T-helper 1 cell (primary cell): Measurements from ENCODE around the gene LRCH2.
"Not testable (repeated sequence)": the region's sequence is repeated elsewhere in the genome, so short reads cannot be mapped to it uniquely, and the experiment has no call there.

Experiments
- DNase-seq, 5 donors: peaks; one replicate each; pipeline ENCODE4 v3.0.0-alpha.2; 2012 to 2020
- total RNA-seq, 4 donors: gene quantifications; one replicate each; lab custom pipeline; 2026; lab: John Stamatoyannopoulos, UW

Gene LRCH2
- 0 reads per million in 4 donors for total RNA-seq

DNA sequence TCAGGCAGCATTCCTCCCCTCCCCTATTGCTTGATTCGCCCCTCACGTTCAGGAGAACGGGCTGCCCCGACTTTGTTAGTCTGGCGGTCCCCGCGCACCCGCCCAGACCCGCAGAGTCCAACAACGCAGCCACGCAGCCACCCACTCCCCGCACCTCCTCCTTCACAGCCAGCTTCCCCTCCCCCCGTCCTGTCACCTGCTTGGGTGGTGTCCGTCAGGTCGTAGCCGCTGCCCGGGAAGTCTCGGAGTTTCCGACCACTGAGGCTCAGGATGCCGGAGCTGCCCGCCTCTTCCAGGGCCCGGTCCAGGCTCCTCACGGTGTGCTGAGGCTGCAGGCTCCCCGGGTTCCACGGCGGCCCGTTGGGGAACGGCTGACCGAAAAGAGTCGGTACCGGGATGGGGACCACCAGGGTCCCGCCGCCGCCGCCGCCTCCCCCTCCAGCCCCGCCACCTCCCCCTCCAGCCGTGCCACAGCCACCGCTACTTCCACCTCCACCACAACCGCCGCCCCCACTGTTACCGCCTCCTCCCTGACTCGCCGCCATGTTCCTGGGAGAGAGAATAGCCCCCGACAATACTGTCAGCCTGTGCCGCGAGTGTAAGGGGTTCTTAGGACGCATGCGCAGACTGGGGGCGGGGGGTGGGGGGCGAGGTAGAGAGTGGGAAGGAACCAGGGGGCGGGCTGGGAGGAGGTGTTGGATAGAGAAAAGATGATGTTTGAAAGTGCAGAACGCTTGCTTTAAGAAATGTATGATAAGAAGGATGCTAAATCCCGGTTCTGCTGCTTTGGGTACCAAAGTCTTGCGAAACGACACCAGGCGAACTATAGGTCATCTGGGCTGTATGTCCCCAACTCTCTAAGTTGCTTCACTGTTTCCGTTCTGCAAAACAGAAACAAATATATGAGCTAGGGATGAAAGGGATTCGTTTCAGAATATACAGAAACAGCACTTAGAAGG lies at the start of gene LRCH2:
Gene LRCH2, minus strand, starts transcription at position 600 of the 959 bp plus-strand sequence. Its CDS starts 55 bp downstream, at position 545.
- DNase-seq = no peak

DNA sequence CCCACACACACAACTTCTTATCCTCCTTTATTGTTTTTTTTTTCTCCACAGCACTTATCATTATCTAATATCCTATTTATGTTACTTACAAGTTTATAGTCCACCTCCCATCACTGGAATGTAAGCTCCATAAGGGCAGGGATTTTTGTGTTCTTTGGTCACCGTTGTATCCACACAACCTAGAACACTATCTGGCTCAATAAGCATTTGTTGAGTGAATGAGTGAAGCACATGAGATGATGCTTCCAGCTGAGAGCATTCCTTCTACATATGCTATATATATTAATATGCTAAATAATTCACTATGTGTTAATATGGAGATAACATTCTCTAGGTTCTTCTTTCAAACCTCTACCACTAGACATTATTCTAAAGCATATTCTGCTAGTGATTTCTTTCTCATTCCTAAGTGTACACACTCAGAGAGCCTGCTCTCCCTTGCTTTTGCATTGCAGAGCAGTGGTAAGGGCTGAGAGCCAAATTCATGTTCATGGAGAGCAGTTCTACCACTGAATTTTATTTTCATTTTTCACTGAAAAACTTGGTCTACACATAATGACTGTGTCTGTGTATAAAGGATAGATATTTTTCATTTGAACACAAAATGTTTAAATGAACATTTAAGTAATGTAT lies 35.3 kb upstream of the LRCH2 start:
- DNase-seq = no peak

DNA sequence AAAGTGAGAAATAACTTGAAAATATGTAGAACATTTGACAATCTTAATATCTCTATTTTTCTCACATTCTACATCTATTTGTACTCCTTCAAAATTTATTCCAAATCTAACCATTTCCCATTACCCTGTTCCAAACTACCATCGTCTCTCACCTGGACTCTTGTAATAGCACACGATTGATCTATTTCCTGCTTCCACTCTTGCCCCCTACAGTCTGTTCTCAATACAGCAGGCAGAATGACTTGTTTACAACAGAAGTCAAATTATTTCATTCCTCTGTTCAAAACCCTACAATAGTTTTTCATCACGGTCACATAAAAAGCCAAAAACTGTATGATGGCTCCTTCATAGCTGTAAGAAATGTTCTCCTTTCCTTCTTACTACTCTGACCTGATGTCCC lies 34.5 kb upstream of the LRCH2 start:
- DNase-seq = no peak

DNA sequence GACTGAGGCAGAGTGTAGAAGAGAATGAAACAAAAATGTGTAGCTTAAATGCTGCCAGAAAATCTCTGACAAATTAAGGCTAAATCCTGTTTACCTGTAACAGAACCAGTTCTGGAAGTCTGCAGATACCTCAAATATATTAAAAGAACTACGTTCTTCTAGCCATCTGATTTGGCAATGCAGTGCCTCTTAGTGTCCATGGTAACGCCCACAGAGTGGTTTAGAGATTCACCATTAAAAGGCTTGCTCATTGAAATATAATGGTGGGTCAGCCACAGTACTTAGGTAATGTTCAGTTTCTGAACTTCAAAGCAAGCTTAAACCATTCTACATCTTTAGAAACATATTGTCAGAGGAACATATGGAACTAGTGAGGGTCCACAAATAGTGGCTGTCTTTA lies 32.4 kb upstream of the LRCH2 start:
- no peak for DNase-seq

DNA sequence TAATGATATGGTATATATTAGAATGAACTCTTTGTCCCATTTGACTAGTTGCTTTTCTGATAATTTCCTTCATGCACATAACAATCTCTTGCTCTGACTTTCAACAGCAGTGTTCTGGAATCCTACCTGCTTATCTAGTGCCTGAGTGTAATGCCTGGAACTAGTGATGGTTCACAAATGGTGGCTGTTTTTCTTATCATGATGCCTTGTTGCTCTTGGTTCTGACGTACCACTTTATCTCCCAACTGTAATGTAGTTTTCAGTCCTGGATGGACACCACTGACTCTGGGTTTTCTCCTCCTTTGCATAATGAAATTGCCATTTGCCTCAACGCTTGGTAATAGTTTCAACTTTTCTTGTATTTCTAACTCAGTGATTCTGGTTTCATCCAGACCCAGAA lies 30.1 kb upstream of the LRCH2 start:
- DNase-seq = no peak

- no peak for DNase-seq
These were observed 27.3 kb upstream of the LRCH2 start for GRCh38 chrX:115261148-115261547.

GRCh38 chrX:115260330-115260729 lies 26.4 kb upstream of the LRCH2 start:
- no peak for DNase-seq

DNA sequence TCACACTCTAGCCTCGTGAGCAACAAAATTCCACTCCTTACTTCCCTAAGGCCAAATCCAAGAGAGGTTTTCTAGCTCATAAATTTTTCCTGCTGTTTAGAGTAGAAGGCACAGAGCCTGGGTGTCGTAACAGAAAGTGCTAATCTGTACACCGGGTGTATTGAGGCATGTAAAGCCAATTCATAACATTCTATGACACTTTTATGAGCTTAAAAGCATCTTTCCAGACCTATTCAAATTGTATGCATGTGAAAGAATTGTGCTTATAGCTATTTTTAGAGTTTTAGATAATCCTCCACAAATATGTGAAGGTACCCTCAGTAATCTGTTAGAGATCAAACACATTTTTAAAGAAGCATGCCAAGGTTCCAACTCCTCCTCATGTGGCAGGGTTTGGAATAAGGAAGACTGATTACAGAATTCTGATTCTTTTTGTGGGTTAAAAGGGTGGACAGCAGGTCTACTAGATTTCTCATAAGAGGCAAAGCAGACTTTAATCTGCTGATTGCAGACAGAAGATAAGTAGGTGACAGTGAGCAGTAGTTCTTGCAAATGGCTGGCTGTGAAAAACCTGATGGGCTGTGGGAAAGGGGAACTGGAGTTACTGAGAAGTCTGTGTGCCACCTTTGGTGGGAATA lies 25.5 kb upstream of the LRCH2 start:
- DNase-seq = no peak

GRCh38 chrX:115257711-115258110 lies 23.8 kb upstream of the LRCH2 start:
- DNase-seq = no peak

DNA sequence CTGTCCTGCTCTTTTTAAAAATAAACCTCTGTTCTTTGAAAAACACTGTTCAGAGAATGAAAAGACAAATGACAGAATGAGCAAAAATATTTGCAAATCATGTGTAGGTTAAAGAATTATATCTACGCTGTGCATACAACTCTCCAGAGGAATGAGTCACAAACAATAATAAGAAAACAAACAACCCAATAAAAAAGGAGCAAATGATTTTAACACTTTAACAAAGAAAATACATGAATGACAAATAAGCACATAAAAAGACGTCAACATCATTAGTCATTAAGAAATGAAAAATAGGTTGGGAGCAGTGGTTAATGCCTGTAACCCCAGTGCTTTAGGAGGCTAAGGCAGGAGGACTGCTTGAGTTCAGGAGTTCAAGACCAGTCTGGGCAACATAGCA lies 21.1 kb upstream of the LRCH2 start:
- DNase-seq = no peak

- no peak for DNase-seq
These were observed 17.8 kb upstream of the LRCH2 start for GRCh38 chrX:115251458-115252233.

- DNase-seq = no peak
These were observed 3.2 kb upstream of the LRCH2 start for GRCh38 chrX:115237056-115237455.

DNA sequence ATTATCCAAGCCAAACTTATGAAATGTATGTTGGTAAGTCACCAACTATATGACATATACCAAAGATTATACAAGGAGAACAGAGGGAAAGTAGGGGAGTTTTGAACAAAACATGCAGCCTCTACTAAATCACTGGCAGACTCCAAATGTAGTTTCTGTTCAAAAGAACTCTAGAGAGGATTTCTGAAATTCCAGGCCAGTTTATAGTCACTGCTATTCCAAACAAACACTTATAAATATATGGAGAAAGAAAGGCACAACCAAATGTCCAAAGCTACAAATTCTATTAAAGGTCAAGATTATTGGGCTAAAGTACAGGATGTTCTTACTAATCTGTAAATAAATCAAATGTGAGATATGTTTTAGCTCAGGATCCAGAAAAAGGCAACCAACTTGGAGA lies 2.7 kb upstream of the LRCH2 start:
- DNase-seq = no peak

GRCh38 chrX:115234461-115234860 lies 565 bp upstream of the LRCH2 start:
- DNase-seq = no peak

- no peak for DNase-seq
These were observed 881 bp downstream of the LRCH2 start for GRCh38 chrX:115232933-115233496.

- DNase-seq = no peak
These were observed 4.4 kb downstream of the LRCH2 start for GRCh38 chrX:115229337-115230003.

DNA sequence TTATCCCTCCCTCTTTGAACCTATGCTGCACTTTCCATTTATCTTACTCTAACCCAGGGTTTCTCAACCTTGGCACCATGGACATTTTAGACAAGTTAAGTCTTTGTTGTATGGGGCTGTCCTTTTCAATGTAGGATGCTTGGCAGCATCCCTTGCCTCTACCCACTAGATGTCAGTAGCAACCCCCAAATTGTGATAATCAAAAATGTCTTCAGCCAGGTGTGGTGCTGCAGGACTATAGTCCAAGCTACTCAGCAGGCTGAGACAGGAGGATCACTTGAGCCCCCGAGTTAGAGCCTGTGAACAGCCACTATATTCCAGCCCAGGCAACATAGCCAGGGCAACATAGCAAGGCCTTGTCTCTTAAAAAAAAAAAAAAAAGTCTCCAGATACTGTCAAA lies 7.0 kb downstream of the LRCH2 start:
- DNase-seq = no peak

DNA sequence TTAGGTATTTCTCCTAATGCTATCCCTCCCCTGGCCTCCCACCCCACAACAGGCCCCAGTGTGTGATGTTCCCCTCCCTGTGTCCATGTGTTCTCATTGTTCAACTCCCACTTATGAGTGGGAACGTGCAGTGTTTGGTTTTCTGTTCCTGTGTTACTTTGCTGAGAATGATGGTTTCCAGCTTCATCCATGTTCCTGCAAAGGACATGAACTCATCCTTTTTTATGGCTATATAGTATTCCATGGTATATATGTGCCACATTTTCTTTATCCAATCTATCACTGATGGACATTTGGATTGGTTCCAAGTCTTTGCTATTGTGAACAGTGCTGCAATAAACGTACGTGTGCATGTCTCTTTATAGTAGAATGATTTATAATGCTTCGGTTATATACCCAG lies 16.6 kb downstream of the LRCH2 start:
- not testable (repeated sequence) for DNase-seq

GRCh38 chrX:115214605-115215004 lies 19.3 kb downstream of the LRCH2 start:
- DNase-seq = no peak

DNA sequence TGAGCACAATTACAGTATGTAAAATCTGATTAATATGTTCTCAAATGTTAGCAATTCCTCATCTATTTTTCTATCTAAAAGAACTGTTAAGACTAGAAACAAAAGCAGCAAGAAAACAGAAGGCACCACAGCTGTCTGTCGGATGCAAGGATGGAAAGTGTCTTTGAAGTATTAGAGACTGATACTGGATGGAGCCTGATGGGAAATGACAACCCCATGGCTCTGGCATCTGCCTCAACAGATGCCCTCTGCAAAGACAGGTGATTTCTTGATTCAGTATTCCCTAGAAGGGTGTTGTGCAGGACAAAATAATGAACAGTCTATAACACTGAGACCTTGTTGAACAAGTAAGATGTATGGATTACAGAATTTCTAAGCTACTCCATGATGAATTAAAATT lies 19.7 kb downstream of the LRCH2 start:
- DNase-seq = no peak

- not testable (repeated sequence) for DNase-seq
These were observed 24.3 kb downstream of the LRCH2 start for GRCh38 chrX:115209547-115209946.

DNA sequence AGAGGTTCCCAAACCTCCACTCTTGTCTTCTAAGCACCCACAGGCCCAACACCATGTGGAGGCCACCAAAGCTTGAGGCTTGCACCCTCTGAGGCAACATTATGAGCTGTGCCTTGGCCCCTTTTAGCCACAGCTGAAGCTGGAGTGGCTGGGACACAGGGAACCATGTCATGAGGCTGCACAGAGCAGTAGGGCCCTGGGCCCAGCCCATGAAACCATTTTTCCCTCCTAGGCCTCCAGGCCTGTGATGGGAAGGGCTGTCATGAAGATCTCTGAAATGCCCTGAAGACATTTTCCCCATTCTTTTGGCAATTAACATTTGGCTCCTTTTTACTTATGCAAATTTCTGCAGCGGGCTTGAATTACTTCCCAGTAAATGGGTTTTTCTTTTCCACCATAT lies 29.9 kb downstream of the LRCH2 start:
- no peak for DNase-seq
